HUES6 (cell line): ENCODE results near the gene JAKMIP3.

Source experiments
- H3K27ac ChIP-seq: 2 replicates; pipeline ENCODE4 v1.7.0; 2013; ENCODE audit warnings: low read depth, mild to moderate bottlenecking, low read length, inconsistent platforms
- H3K27me3 ChIP-seq: 2 replicates; pipeline ENCODE4 v1.6.1; 2013; ENCODE audit warnings: low read length; ENCODE audit not compliant: control insufficient read depth, insufficient read depth
- H3K36me3 ChIP-seq: 2 replicates; pipeline ENCODE4 v1.6.1; 2013; ENCODE audit warnings: low read length; ENCODE audit not compliant: control insufficient read depth, insufficient read depth
- H3K4me1 ChIP-seq: 2 replicates; pipeline ENCODE4 v1.6.1; 2013; ENCODE audit warnings: low read length; ENCODE audit not compliant: control insufficient read depth, insufficient read depth
- H3K4me3 ChIP-seq: 2 replicates; pipeline ENCODE4 v1.5.1; 2013; ENCODE audit warnings: low read depth, low read length
- H3K9ac ChIP-seq: one replicate; pipeline ENCODE4 v1.6.1; 2013; ENCODE audit warnings: mild to moderate bottlenecking, low read length
- H3K9me3 ChIP-seq: 2 replicates; pipeline ENCODE4 v1.6.1; 2013; ENCODE audit warnings: low read depth, low read length; ENCODE audit not compliant: control insufficient read depth, insufficient read depth

JAKMIP3 gene

GRCh38 chr10:132106431-132106830 is 40.7 kb downstream of the JAKMIP3 start:
- Histone ChIP-seq H3K4me3 (no peak overlapping the region), H3K27me3 (no peaks in the 10 kb centered on the region), H3K9me3 (no peaks in the 10 kb centered on the region), H3K27ac (no peak overlapping the region), H3K9ac (no peak overlapping the region), H3K4me1 (no peaks in the 10 kb centered on the region), H3K36me3 (no peaks in the 10 kb centered on the region)

- H3K36me3 ChIP-seq, result no peaks in the 10 kb centered on the region
- H3K4me3 ChIP-seq, result no peak overlapping the region
- no peak overlapping the region for H3K9ac ChIP-seq
- no peaks in the 10 kb centered on the region for H3K4me1 ChIP-seq
- H3K27ac ChIP-seq, result no peak overlapping the region
- no peaks in the 10 kb centered on the region for H3K9me3 ChIP-seq
- no peaks in the 10 kb centered on the region for H3K27me3 ChIP-seq
These were observed 41.6 kb downstream of the JAKMIP3 start for GRCh38 chr10:132107186-132107948.

GRCh38 chr10:132107949-132108877 is 42.5 kb downstream of the JAKMIP3 start:
- Histone ChIP-seq H3K4me3 (no peak overlapping the region), H3K27ac (no peak overlapping the region), H3K27me3 (no peaks in the 10 kb centered on the region), H3K4me1 (no peaks in the 10 kb centered on the region), H3K36me3 (no peaks in the 10 kb centered on the region), H3K9ac (no peak overlapping the region), H3K9me3 (no peaks in the 10 kb centered on the region)

- no peaks in the 10 kb centered on the region; the same call in 1 of the 2 replicates for H3K4me1 ChIP-seq
- no peak overlapping the region for H3K4me3 ChIP-seq
These were observed 43.8 kb downstream of the JAKMIP3 start for GRCh38 chr10:132109341-132110110.

GRCh38 chr10:132110111-132110521 is 44.4 kb downstream of the JAKMIP3 start:
- no peaks in the 10 kb centered on the region for H3K36me3 ChIP-seq
- H3K9me3 ChIP-seq, result no peaks in the 10 kb centered on the region
- H3K4me3 ChIP-seq, result no peak overlapping the region
- H3K9ac ChIP-seq, result no peak overlapping the region
- no peak overlapping the region for H3K27ac ChIP-seq
- no peaks in the 10 kb centered on the region; the same call in 1 of the 2 replicates for H3K4me1 ChIP-seq
- H3K27me3 ChIP-seq, result no peaks in the 10 kb centered on the region

More at GRCh38 chr10:132109341-132110110, 43.8 kb downstream of the JAKMIP3 start:
- H3K9ac ChIP-seq, result no peak overlapping the region
- H3K27me3 ChIP-seq, result no peaks in the 10 kb centered on the region
- H3K27ac ChIP-seq, result no peak overlapping the region
- H3K36me3 ChIP-seq, result no peaks in the 10 kb centered on the region
- H3K9me3 ChIP-seq, result no peaks in the 10 kb centered on the region

GRCh38 chr10:132110713-132111112 is 45.0 kb downstream of the JAKMIP3 start:
- H3K4me3 ChIP-seq, result no peak overlapping the region
- H3K36me3 ChIP-seq, result no peaks in the 10 kb centered on the region
- H3K9me3 ChIP-seq, result no peaks in the 10 kb centered on the region
- H3K4me1 ChIP-seq, result no peaks in the 10 kb centered on the region; the same call in 1 of the 2 replicates
- no peak overlapping the region for H3K27ac ChIP-seq
- no peak overlapping the region for H3K9ac ChIP-seq
- no peaks in the 10 kb centered on the region for H3K27me3 ChIP-seq

- Histone ChIP-seq H3K4me1 (no peaks in the 10 kb centered on the region; the same call in 1 of the 2 replicates), H3K36me3 (no peaks in the 10 kb centered on the region), H3K27me3 (no peaks in the 10 kb centered on the region), H3K27ac (no peak overlapping the region), H3K9ac (no peak overlapping the region), H3K4me3 (no peak overlapping the region), H3K9me3 (no peaks in the 10 kb centered on the region)
These were observed 45.5 kb downstream of the JAKMIP3 start for GRCh38 chr10:132111121-132111731.

- no peak overlapping the region for H3K4me3 ChIP-seq
- no peaks in the 10 kb centered on the region for H3K36me3 ChIP-seq
- no peak overlapping the region for H3K9ac ChIP-seq
- H3K9me3 ChIP-seq, result no peaks in the 10 kb centered on the region
- H3K4me1 ChIP-seq, result no peaks in the 10 kb centered on the region; the same call in 1 of the 2 replicates
- H3K27me3 ChIP-seq, result no peaks in the 10 kb centered on the region
- H3K27ac ChIP-seq, result no peak overlapping the region
These were observed 46.2 kb downstream of the JAKMIP3 start for GRCh38 chr10:132111871-132112341.

- Histone ChIP-seq H3K9ac (no peak overlapping the region), H3K27me3 (no peaks in the 10 kb centered on the region), H3K27ac (no peak overlapping the region), H3K9me3 (no peaks in the 10 kb centered on the region), H3K4me3 (no peak overlapping the region), H3K4me1 (no peaks in the 10 kb centered on the region; the same call in 1 of the 2 replicates), H3K36me3 (no peaks in the 10 kb centered on the region)
These were observed 46.9 kb downstream of the JAKMIP3 start for GRCh38 chr10:132112611-132113010.

GRCh38 chr10:132113206-132113605 is 47.5 kb downstream of the JAKMIP3 start:
- Histone ChIP-seq H3K27ac (no peak overlapping the region), H3K4me3 (no peak overlapping the region), H3K27me3 (no peaks in the 10 kb centered on the region)

More at GRCh38 chr10:132113206-132113605, 47.5 kb downstream of the JAKMIP3 start:
- H3K9me3 ChIP-seq, result no peaks in the 10 kb centered on the region
- no peaks in the 10 kb centered on the region; the same call in 1 of the 2 replicates for H3K4me1 ChIP-seq
- H3K9ac ChIP-seq, result no peak overlapping the region
- H3K36me3 ChIP-seq, result no peaks in the 10 kb centered on the region
